WTC11 (cell line): ENCODE measurements around the gene ALOXE3. TPM values are rescaled to one million over a fixed set of nuclear protein-coding genes. Genes with fewer than 3 reads are reported as not detected.

Source experiments
- ATAC-seq: fragments of 200-7000 bp; cut with Tn5 transposase; 2 replicates; pipeline ENCODE4 v1.10.0; 2021; ENCODE audit warnings: mild to moderate bottlenecking, moderate library complexity
- CTCF ChIA-PET: fragments of 300-600 bp; sonication (Branson Sonifier 250); formaldehyde crosslinking; loops from one replicate; lab custom pipeline; 2021; ENCODE audit warnings: antibody characterized with exemption; lab: Charles Lee
- POLR2A ChIA-PET: fragments of 350-600 bp; sonication (Branson Sonifier 250); formaldehyde crosslinking; loops from one replicate; lab custom pipeline; 2021; ENCODE audit warnings: antibody characterized with exemption; lab: Charles Lee
- DNase-seq: peaks from one replicate; pipeline ENCODE4 v3.0.0; 2021; ENCODE audit warnings: low spot score
- H3K27ac Mint-ChIP-seq: 2 replicates; pipeline ENCODE4 v1.8.0; 2021; ENCODE audit warnings: mixed read lengths
- H3K27me3 Mint-ChIP-seq: 2 replicates; pipeline ENCODE4 v1.8.0; 2021; ENCODE audit warnings: low read depth, mild to moderate bottlenecking, moderate library complexity, mixed read lengths
- H3K36me3 Mint-ChIP-seq: 2 replicates; pipeline ENCODE4 v1.8.0; 2021; ENCODE audit warnings: mixed read lengths
- H3K4me1 Mint-ChIP-seq: 2 replicates; pipeline ENCODE4 v1.8.0; 2022; ENCODE audit warnings: mixed read lengths
- H3K4me3 Mint-ChIP-seq: 2 replicates; pipeline ENCODE4 v1.8.0; 2021; ENCODE audit warnings: mild to moderate bottlenecking, moderate library complexity, mixed read lengths
- H3K9me3 Mint-ChIP-seq: 2 replicates; pipeline ENCODE4 v1.8.0; 2021; ENCODE audit warnings: mixed read lengths
- CREM ChIP-seq: sonication (generic); formaldehyde crosslinking; IDR thresholded peaks from 2 replicates; pipeline ENCODE4 v1.8.1; 2022; ENCODE audit warnings: mild to moderate bottlenecking, missing genetic modification reagents, moderate library complexity
- CTCF ChIP-seq: fragments of 200-600 bp; IDR thresholded peaks from 2 replicates; pipeline ENCODE4 v1.8.0; 2022; ENCODE audit warnings: antibody characterized with exemption
- E2F4 ChIP-seq: sonication (generic); formaldehyde crosslinking; IDR thresholded peaks from 2 replicates; pipeline ENCODE4 v1.8.1; 2022; ENCODE audit warnings: low read depth, mild to moderate bottlenecking, moderate library complexity, missing genetic modification reagents, borderline replicate concordance
- MXD4 ChIP-seq: fragments of 250-450 bp; sonication (Bioruptor Pico); IDR thresholded peaks from 2 replicates; pipeline ENCODE4 v1.8.0; 2021; ENCODE audit warnings: mild to moderate bottlenecking, moderate library complexity, borderline replicate concordance
- SOX15 ChIP-seq: fragments of 250-450 bp; sonication (Bioruptor Pico); IDR thresholded peaks from 2 replicates; pipeline ENCODE4 v1.9.0; 2021; ENCODE audit warnings: mild to moderate bottlenecking
- SP1 ChIP-seq: sonication (generic); formaldehyde crosslinking; conservative IDR thresholded peaks from 2 replicates; pipeline ENCODE4 v1.8.1; 2022; ENCODE audit warnings: missing genetic modification reagents
- ZNF532 ChIP-seq: fragments of 250-450 bp; sonication (Bioruptor Pico); IDR thresholded peaks from 2 replicates; pipeline ENCODE4 v1.9.0; 2021; ENCODE audit warnings: mild to moderate bottlenecking, borderline replicate concordance
- total RNA-seq: library from RNA; stranded (reverse); gene quantifications from 3 replicates; pipeline ENCODE4 v1.2.3, GENCODE V29; 2021
- TF ChIP-seq, protein P1 (sequence below): sonication (generic); formaldehyde crosslinking; IDR thresholded peaks from 2 replicates; pipeline ENCODE4 v1.8.1; 2023; ENCODE audit warnings: mild to moderate bottlenecking, missing genetic modification reagents
- TF ChIP-seq, protein P2 (sequence below): fragments of 250-450 bp; sonication (Bioruptor Pico); conservative IDR thresholded peaks from 2 replicates; pipeline ENCODE4 v1.9.0; 2021; ENCODE audit warnings: mild to moderate bottlenecking

Gene ALOXE3
- total RNA-seq, 1 experiment from 2014 or later, result 0.81 TPM

GRCh38 chr17:8060274-8060673, 58.0 kb downstream of the ALOXE3 start:
- Mint-ChIP-seq H3K36me3 (no peaks in the 10 kb centered on the region), H3K27me3 (peaks cover 45% of the 10 kb centered on the region), H3K27ac (no peak overlapping the region), H3K4me3 (no peak overlapping the region), H3K9me3 (no peaks in the 10 kb centered on the region), H3K4me1 (peaks cover 52% of the 10 kb centered on the region)
- ChIA-PET POLR2A (interaction anchor here (0.6 to 1.0 kb wide), 4 partner anchors 60 to 147 kb away, joined by 3 to 6 read pairs (median 4); no protein-coding TSS in a partner anchor), CTCF (interaction anchor here (0.6 to 11.8 kb wide), 64 partner anchors 11 to 725 kb away, joined by 3 to 380 read pairs (median 4); partner anchors contain the start of genes ALOX15B, ALOXE3, BORCS6 and CNTROB)
- peak; percentile 18; the same call in 1 of the 2 replicates for ATAC-seq
- peak; percentile 60 for DNase-seq
- TF ChIP-seq CTCF, result peak; percentile 68
- TF ChIP-seq, protein P1, sequence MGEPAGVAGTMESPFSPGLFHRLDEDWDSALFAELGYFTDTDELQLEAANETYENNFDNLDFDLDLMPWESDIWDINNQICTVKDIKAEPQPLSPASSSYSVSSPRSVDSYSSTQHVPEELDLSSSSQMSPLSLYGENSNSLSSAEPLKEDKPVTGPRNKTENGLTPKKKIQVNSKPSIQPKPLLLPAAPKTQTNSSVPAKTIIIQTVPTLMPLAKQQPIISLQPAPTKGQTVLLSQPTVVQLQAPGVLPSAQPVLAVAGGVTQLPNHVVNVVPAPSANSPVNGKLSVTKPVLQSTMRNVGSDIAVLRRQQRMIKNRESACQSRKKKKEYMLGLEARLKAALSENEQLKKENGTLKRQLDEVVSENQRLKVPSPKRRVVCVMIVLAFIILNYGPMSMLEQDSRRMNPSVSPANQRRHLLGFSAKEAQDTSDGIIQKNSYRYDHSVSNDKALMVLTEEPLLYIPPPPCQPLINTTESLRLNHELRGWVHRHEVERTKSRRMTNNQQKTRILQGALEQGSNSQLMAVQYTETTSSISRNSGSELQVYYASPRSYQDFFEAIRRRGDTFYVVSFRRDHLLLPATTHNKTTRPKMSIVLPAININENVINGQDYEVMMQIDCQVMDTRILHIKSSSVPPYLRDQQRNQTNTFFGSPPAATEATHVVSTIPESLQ, result no peak

- Mint-ChIP-seq H3K4me1 (peaks cover 47% of the 10 kb centered on the region), H3K4me3 (no peak overlapping the region)
- no peak for ATAC-seq
These were observed 59.2 kb downstream of the ALOXE3 start for GRCh38 chr17:8059131-8059530.

More at GRCh38 chr17:8059131-8059530, 59.2 kb downstream of the ALOXE3 start:
- Mint-ChIP-seq H3K27ac (no peak overlapping the region), H3K9me3 (no peaks in the 10 kb centered on the region), H3K36me3 (no peaks in the 10 kb centered on the region)
- no peak for TF ChIP-seq MXD4 (CRISPR knock-in tag)
- no peak for TF ChIP-seq E2F4
- no peak for TF ChIP-seq CREM (CRISPR knock-in tag)
- TF ChIP-seq, protein P1, result no peak
- no peak for TF ChIP-seq SP1 (CRISPR knock-in tag)
- TF ChIP-seq, protein P2, sequence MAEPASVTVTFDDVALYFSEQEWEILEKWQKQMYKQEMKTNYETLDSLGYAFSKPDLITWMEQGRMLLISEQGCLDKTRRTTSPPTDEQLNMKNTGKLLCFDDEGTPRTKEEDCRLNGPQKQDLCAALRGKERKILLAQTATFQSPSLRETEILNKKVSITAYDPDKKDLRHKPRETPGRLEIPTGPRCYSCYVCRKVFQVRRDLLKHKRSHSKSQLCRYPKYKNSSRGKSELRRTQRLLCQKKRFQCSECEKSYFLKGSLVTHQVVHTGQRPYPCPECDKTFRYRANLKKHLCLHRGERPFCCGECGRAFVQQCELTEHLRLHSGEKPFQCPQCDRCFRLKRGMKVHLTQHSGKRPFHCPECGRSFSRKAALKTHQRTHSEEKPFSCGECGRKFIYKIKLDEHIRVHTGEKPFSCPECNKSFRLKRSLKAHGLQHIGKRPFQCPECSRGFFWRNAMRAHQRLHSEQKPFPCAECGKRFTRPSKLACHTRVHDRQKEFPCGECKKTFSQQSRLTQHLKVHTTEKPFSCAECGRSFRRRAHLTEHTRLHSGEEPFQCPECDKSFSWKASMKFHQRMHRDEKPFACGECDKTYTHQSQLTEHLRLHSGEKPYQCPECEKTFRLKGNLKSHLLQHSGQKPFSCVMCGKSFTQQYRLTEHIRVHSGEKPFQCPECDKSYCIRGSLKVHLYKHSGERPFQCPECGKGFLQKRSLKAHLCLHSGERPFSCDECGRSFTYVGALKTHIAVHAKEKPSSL, result no peak
- TF ChIP-seq SOX15 (CRISPR knock-in tag), result no peak
- TF ChIP-seq ZNF532 (CRISPR knock-in tag), result no peak
- TF ChIP-seq, all 79 proteins: peak for 0
- no peak for DNase-seq
- H3K27me3 Mint-ChIP-seq, result peaks cover 42% of the 10 kb centered on the region
- CTCF ChIA-PET, result interaction anchor here (0.8 to 11.8 kb wide), 8 partner anchors 16 to 224 kb away, joined by 3 to 380 read pairs (median 10); partner anchors contain the start of genes ALOXE3 and HES7
- POLR2A ChIA-PET, result interaction anchor here (0.6 kb wide), 1 partner anchor 164 kb away, joined by 3 read pairs; no protein-coding TSS in a partner anchor
